K562 (cell line): ENCODE measurements around the gene COPE. TPM values are rescaled to one million over a fixed set of nuclear protein-coding genes. Genes with fewer than 3 reads are reported as not detected.

Experiments
- ATAC-seq: fragments of 200-7000 bp; cut with Tn5 transposase; 3 replicates; pipeline ENCODE4 v1.9.1; 2020; ENCODE audit warnings: moderate library complexity
- BruUV-seq: library from RNA; stranded (reverse); fragments of 400-500 nt; replicated peaks from 2 replicates; lab custom pipeline; 2021; lab: Mats Ljungman, UMichigan
- CTCF ChIA-PET: fragments of 300-600 bp; formaldehyde crosslinking; extraction: SDS; loops from one replicate; lab custom pipeline; 2021; ENCODE audit warnings: low intra/inter-chr PET ratio; lab: Yijun Ruan, JAX
- POLR2A ChIA-PET: fragments of 300-600, 350-650 bp; sonication (Branson Sonifier 250); formaldehyde crosslinking; extraction: SDS; loops from one replicate; lab custom pipeline; 2021; ENCODE audit warnings: antibody characterized with exemption, inconsistent platforms; lab: Yijun Ruan, JAX
- DNase-seq, 4 experiments: peaks; one replicate each; pipeline versions ENCODE4 v3.0.0 to v3.0.0-alpha.2; 2011 to 2018; ENCODE audit warnings: low spot score in 3 of 4, mixed read lengths in 3 of 4; ENCODE audit errors: extremely low read depth in 1 of 4
- FAIRE-seq: peaks from 2 replicates; lab custom pipeline; 2011; peaks lifted over from hg19 to GRCh38; lab: Jason Lieb, UNC
- H2AFZ ChIP-seq: 2 replicates; pipeline ENCODE4 v1.6.0; 2011; ENCODE audit warnings: low read depth, low read length, control low read depth, inconsistent platforms
- H3K27ac ChIP-seq: fragments of 200-600 bp; 3 replicates; pipeline ENCODE4 v1.8.0; 2011; ENCODE audit warnings: low read depth, mild to moderate bottlenecking, control low read depth, inconsistent platforms, low read length, moderate library complexity, mixed read lengths; ENCODE audit errors: extremely low read depth
- H3K27me3 ChIP-seq, 2 experiments: fragments of 300-600 bp in 1 of 2; 2 replicates in 1 of 2; 3 replicates in 1 of 2; pipeline versions ENCODE4 v1.6.0 to v1.8.0; 2011; ENCODE audit warnings: inconsistent platforms in 2 of 2, low read length in 2 of 2, mild to moderate bottlenecking in 1 of 2, mixed read lengths in 1 of 2, moderate library complexity in 1 of 2; ENCODE audit not compliant: control insufficient read depth in 2 of 2, insufficient read depth in 2 of 2
- H3K36me3 ChIP-seq: fragments of 300-600 bp; 3 replicates; pipeline ENCODE4 v1.8.0; 2011; ENCODE audit warnings: mild to moderate bottlenecking, low read length, inconsistent platforms; ENCODE audit not compliant: control insufficient read depth, insufficient read depth
- H3K4me1 ChIP-seq, 2 experiments: fragments of 200-600 bp in 1 of 2; replicated peaks in 1 of 2; 2 replicates in 1 of 2; 3 replicates in 1 of 2; pipeline versions ENCODE4 v1.5.1 to v1.8.0; 2011; ENCODE audit warnings: inconsistent platforms in 2 of 2, low read length in 2 of 2, mild to moderate bottlenecking in 1 of 2, mixed read lengths in 1 of 2, moderate library complexity in 1 of 2; ENCODE audit not compliant: control insufficient read depth in 2 of 2, insufficient read depth in 2 of 2
- H3K4me2 ChIP-seq: 2 replicates; pipeline ENCODE4 v1.6.1; 2011; ENCODE audit warnings: low read length, control low read depth, inconsistent platforms, mixed read lengths; ENCODE audit not compliant: insufficient read depth
- H3K4me3 ChIP-seq: fragments of 200-600 bp; sonication (generic), shearing (Covaris generic); 2 replicates; pipeline ENCODE4 v1.5.1; 2016; ENCODE audit warnings: control low read depth, inconsistent platforms
- H3K79me2 ChIP-seq: fragments of 200-600 bp; 3 replicates; pipeline ENCODE4 v1.8.0; 2011; ENCODE audit warnings: low read length, inconsistent platforms; ENCODE audit not compliant: control insufficient read depth, insufficient read depth
- H3K9ac ChIP-seq, 2 experiments: 2 replicates each; pipeline versions ENCODE4 v1.6.0 to v1.6.1; 2011; ENCODE audit warnings: low read depth in 2 of 2, low read length in 2 of 2, control low read depth in 1 of 2, inconsistent platforms in 1 of 2, mild to moderate bottlenecking in 1 of 2, mixed read lengths in 1 of 2; ENCODE audit not compliant: insufficient read depth in 1 of 2
- H3K9me1 ChIP-seq: one replicate; pipeline ENCODE4 v1.6.0; 2011; ENCODE audit warnings: inconsistent platforms, mild to moderate bottlenecking, low read length, moderate library complexity; ENCODE audit not compliant: control insufficient read depth, insufficient read depth
- H3K9me3 ChIP-seq: replicated peaks from 2 replicates; pipeline ENCODE4 v1.5.1; 2011; ENCODE audit warnings: low read depth, low read length, inconsistent platforms; ENCODE audit not compliant: control insufficient read depth, insufficient read depth
- H4K20me1 ChIP-seq: replicated peaks from 2 replicates; pipeline ENCODE4 v1.6.1; 2011; ENCODE audit warnings: low read length, inconsistent platforms, mixed read lengths; ENCODE audit not compliant: control insufficient read depth, insufficient read depth
- BCOR ChIP-seq: fragments of 450-650 bp; IDR thresholded peaks from 2 replicates; pipeline ENCODE4 v1.6.1; 2016
- CBX2 ChIP-seq: fragments of 200-600 bp; sonication (generic); IDR thresholded peaks from one replicate; pipeline ENCODE4 v1.6.1; 2012; ENCODE audit warnings: mild to moderate bottlenecking, low read length, inconsistent platforms; ENCODE audit not compliant: insufficient read depth, poor library complexity, severe bottlenecking
- CHD4 ChIP-seq: fragments of 200-600 bp; sonication (generic); IDR thresholded peaks from 3 replicates; pipeline ENCODE4 v1.6.1; 2012; ENCODE audit warnings: low read depth, mild to moderate bottlenecking, mixed read lengths, low read length, inconsistent platforms; ENCODE audit not compliant: insufficient read depth, insufficient replicate concordance, poor library complexity, severe bottlenecking
- HDAC1 ChIP-seq, 2 experiments: fragments of 450-650 bp; IDR thresholded peaks; 2 replicates each; pipeline ENCODE4 v1.6.1; 2016 to 2017; ENCODE audit warnings: inconsistent platforms in 1 of 2, mild to moderate bottlenecking in 1 of 2, moderate library complexity in 1 of 2
- HDAC2 ChIP-seq: fragments of 450-650 bp; IDR thresholded peaks from 2 replicates; pipeline ENCODE4 v1.6.1; 2016; ENCODE audit warnings: mild to moderate bottlenecking
- KDM1A ChIP-seq, 2 experiments: fragments of 450-650 bp; IDR thresholded peaks; 2 replicates each; pipeline ENCODE4 v1.6.1; 2016; ENCODE audit warnings: mild to moderate bottlenecking in 2 of 2
- KLF10 ChIP-seq: fragments of 250-450 bp; sonication (Bioruptor Pico); IDR thresholded peaks from 2 replicates; pipeline ENCODE4 v1.6.1; 2021; ENCODE audit warnings: matching md5 sums
- PHF20 ChIP-seq: fragments of 450-650 bp; IDR thresholded peaks from 2 replicates; pipeline ENCODE4 v1.6.1; 2018; ENCODE audit not compliant: partially characterized antibody
- PTBP1 ChIP-seq: fragments of 200-400 bp; formaldehyde crosslinking; IDR thresholded peaks from 2 replicates; pipeline ENCODE4 v1.6.1; 2017; ENCODE audit warnings: low read depth, low read length
- RBM25 ChIP-seq: fragments of 200-400 bp; formaldehyde crosslinking; IDR thresholded peaks from 2 replicates; pipeline ENCODE4 v1.6.1; 2018; ENCODE audit warnings: low read length, low read depth, moderate library complexity; ENCODE audit not compliant: severe bottlenecking
- SMARCA5 ChIP-seq: fragments of 450-650 bp; IDR thresholded peaks from 2 replicates; pipeline ENCODE4 v1.6.1; 2016
- ZNF121 ChIP-seq: sonication (generic); formaldehyde crosslinking; conservative IDR thresholded peaks from 2 replicates; pipeline ENCODE4 v1.8.0; 2022; ENCODE audit warnings: missing genetic modification reagents
- ZNF146 ChIP-seq: IDR thresholded peaks from one replicate; pipeline ENCODE4 v1.6.1; 2018; ENCODE audit warnings: missing compliant biosample characterization; ENCODE audit not compliant: unreplicated experiment
- ZNF830 ChIP-seq: fragments of 250-450 bp; sonication (Bioruptor Pico); IDR thresholded peaks from 2 replicates; pipeline ENCODE4 v1.5.0; 2021; ENCODE audit warnings: mild to moderate bottlenecking
- WGBS: fragments of 100-300 bp; shearing (Covaris generic); methylation state at CpG from one replicate; pipeline ENCODE4 v1.1.6; 2016; ENCODE audit warnings: low coverage, mixed read lengths; ENCODE audit not compliant: insufficient coverage; ENCODE audit errors: missing lambda C conversion rate; 5-methylcytosine and 5-hydroxymethylcytosine counted together
- in situ Hi-C: fragments of 300-500 bp; cut with MboI; formaldehyde crosslinking; loops from 4 replicates; pipeline ENCODE4 v1.15.0; 2018; ENCODE audit warnings: inconsistent platforms, mixed read lengths
- intact Hi-C: fragments of 100-400 bp; cut with micrococcal nuclease; formaldehyde crosslinking; loops from 2 replicates; pipeline ENCODE4 v1.14.2; 2022
- polyA plus RNA-seq, 8 experiments: library from polyadenylated mRNA; depleted of rRNA in 4 of 8; stranded (reverse) in 5 of 8; unstranded in 3 of 8; fragments of >200 nt; fragmentation: Nextera tagmentation in 2 of 8; fragmentation: Illumina TruSeq in 1 of 8; extraction: Ambion mirVana in 2 of 8; extraction: Trizol in 1 of 8; gene quantifications; 2 replicates each; pipeline versions ENCODE4 v1.2.1 to v1.2.3, GENCODE V29; 2011 to 2014; ENCODE audit warnings: inconsistent platforms in 1 of 8, missing spikeins in 1 of 8
- total RNA-seq, 7 experiments: library from RNA; depleted of rRNA in 6 of 7; stranded (reverse); fragments of >200 nt in 6 of 7; fragmentation: Illumina TruSeq in 2 of 7; extraction: Trizol in 2 of 7; gene quantifications; 2 replicates each; pipeline versions ENCODE4 v1.2.1 to v1.2.3, GENCODE V29; 2011 to 2021; ENCODE audit warnings: low replicate concordance in 1 of 7

COPE gene
- total and polyA plus RNA-seq, 9 of the 15 experiments (the other 6 are each of a cell fraction or from before 2014, with no cell fraction given): 5.8 to 273 (median 147) TPM

DNA sequence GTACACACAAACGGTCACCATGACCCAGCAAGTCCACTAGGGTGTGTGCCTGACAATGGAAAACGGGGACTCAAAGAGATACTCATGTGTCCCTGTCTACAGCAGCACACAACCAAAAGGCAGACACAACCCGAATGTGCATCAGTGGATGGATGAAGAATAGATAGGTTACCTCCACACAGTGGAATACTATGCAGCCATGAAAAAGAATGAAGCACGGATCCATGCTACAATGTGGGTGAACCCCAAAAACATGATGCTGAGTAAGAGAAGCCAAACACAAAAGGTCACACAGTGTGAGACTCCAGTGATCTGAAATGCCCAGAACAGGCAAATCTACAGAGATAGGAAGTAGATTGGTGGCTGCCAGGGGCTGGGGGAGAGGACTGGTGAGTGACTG is 32.2 kb downstream of the COPE start:
- Histone ChIP-seq H3K9me1 (no peaks in the 10 kb centered on the region), H3K27me3 (no peaks in the 10 kb centered on the region), H3K36me3 (no peaks in the 10 kb centered on the region), H3K4me2 (no peak overlapping the region), H3K9ac (no peak overlapping the region), H2AFZ (no peak overlapping the region), H4K20me1 (no peaks in the 10 kb centered on the region; the same call in 1 of the 2 replicates), H3K79me2 (no peaks in the 10 kb centered on the region), H3K4me3 (no peak overlapping the region), H3K27ac (no peak overlapping the region), H3K4me1 (peaks cover 8 to 18% of the 10 kb centered on the region in 2 experiments; a peak in 4 of 5 replicates), H3K9me3 (no peaks in the 10 kb centered on the region)
- in situ Hi-C loops: no loop called here
- DNase-seq: no peak
- ChIA-PET POLR2A (no interaction called here), CTCF (no interaction called here)
- no TSS peak for BruUV-seq
- no peak for FAIRE-seq
- ATAC-seq: no peak
- 19% methylated on average over 4 of the region's 4 CpGs for WGBS
- intact Hi-C loops: no loop called here
- TF ChIP-seq ZNF146 (CRISPR knock-in tag) (peak; percentile 100), SMARCA5 (peak; percentile 81), BCOR (peak; percentile 92), ZNF830 (CRISPR knock-in tag) (no peak), RBM25 (peak; percentile 69), CHD4 (peak; percentile 68), HDAC2 (0 out of 2 replicates have a peak, but pooled peaks have one; percentile 66), CBX2 (no peak), KLF10 (CRISPR knock-in tag) (no peak), ZNF121 (CRISPR knock-in tag) (0 out of 2 replicates have a peak, but pooled peaks have one; percentile 22), KDM1A (IDR thresholded peaks at IDR 0.05) (peak; percentile 69 to 88), PHF20 (peak; percentile 29), PTBP1 (peak; percentile 86; the same call in 1 of the 2 replicates), HDAC1 (IDR thresholded peaks at IDR 0.05) (0 out of 4 replicates have a peak, but pooled peaks of 1 of the 2 experiments have one; percentile 31)
